ENCODE measurements around the gene MLYCD.
A peak's percentile ranks its signal among the peaks of the same experiment; 100 is the strongest.

MLYCD gene

DNA sequence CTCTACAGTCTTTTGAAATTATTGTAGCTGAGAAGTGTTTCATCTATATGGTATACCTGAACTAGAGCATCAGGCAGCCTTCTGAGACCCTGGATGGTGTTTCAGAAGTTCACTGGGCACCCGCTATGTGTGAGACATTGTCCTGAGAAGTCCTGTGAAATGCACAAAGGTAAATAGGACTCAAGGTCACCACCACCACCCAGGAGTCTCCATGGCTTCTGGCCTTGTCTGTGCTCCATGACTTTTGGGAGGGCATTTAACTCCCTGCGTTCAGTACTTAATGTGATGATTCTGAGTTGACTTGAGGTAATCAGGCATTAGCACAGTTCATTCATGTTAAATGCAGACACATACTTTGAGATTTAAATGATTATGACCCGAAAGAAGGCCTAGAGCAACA lies 1.1 kb downstream of the MLYCD start:
- no peak for DNase-seq (ENCODE audit: low spot score)

DNA sequence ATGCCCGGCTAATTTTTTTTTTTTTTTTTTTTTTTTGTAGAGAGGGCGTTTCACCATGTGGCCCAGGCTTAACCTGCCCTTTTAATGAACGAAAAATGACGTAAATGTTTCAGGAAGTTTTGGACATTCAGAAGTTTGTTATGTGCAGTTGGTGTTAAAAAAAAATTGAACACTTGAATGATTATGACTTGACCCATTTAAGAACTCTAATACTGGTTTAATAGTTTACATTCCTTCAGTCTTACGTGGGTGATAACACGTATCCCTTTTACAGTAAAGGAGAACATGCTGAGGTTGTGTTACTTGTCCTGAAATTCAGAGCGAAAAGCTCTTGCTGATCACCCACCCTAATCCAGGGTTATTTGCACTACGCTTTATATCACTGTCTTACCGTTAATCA lies 1.7 kb downstream of the MLYCD start:
- DNase-seq (ENCODE audit: low spot score): no peak

DNA sequence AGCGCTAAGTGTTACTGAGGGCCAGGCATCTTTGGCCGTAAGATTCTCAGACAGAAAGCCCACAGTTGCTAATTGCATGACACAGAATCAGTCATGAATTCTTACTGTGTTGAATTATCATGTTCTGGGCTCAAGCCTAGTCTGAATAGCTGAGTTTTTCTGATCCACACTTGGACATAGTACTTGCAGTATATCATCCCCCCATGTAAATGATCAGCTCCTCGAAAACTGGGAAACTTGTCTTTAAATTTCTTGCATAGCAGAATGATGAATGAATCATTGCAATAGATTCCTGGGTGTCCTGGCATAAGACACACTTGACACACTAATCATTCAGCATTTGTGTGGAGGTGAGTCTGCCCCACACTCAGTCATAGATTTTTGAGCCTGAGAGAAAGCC lies 2.2 kb downstream of the MLYCD start:
- no peak for DNase-seq (ENCODE audit: low spot score)

DNA sequence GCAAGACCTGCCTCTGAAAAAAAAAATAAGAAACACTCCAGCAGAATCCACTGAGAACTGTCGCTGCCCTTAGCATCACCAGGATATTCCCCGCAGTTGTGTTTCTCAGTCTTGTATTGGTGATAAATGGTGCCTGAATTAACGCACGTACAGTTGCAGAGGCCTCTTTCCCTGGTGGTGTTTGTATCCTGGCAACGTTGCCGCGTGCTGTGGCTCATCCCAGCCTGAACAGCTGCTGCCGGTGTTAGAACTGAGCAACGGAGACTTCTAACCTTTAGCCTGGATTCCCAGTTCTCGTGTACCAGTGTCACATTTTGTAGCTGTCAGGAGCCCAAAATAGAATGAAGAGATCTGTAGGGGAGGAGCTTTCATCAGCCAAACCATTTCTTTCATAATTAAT lies 4.8 kb downstream of the MLYCD start:
- DNase-seq (ENCODE audit: low spot score): no peak

DNA sequence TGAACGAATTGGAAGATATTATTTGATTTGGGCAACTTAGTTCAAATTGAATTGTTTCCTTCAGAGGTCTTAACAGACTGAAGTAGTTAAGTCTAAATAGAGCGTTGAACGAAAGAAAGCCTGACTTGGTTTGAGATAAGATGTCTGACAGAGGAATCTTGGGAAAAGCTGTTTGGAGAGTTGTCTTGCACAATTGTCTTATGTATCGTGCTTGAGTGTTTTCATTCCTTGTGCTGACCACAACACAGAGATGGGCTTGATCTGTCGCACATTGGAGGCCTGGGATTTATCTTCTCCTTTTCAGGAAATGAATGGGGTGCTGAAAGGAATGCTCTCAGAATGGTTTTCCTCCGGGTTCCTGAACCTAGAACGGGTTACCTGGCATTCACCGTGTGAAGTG lies 7.8 kb downstream of the MLYCD start:
- DNase-seq (ENCODE audit: low spot score): no peak

DNA sequence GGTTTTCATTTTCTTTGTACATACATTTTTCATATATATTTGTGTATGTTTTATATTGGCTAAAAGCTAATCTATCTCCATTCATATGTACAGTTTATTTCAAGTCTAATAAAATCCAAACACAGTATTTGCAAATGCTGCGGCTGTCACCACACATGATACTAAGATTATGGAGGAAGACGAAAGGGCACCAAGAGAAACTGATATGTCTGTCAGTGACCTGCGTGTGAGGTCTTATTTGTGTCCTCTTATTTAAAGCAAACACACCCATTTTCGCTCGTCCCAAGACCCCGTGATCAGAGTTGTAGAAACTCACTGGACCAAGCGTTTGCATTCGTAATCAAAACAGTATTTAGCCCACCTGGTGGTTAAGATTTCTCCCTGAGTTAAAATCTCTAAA lies 8.2 kb downstream of the MLYCD start:
- DNase-seq (ENCODE audit: low spot score): no peak

DNA sequence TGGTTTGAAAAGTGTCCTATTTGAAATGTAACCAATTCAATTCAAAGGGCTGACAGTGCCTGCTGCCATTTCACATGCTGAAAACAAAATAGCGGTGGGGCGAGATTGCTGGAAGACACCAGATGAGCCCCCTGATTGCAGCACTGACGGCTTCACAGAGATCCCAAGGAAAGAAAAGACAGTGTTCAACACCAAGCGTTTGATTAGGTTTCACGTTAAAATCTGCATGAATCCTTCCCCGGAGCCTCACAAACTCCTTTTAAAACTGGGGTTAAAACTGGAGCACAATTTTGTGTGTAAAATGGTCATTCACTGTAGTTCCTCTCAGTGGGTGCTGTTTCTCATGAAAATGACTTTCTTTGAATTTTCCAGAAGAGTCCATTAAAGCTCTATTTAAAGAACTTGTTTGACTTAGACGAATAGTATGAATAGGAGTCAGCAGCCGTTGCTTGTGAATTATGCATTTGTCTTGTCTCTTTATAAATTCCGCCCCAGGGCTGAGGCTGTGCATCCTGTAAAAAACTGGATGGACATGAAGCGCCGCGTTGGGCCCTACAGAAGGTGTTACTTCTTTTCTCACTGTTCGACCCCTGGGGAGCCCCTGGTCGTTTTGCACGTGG lies 8.8 kb downstream of the MLYCD start:
- DNase-seq (ENCODE audit: low spot score): no peak

DNA sequence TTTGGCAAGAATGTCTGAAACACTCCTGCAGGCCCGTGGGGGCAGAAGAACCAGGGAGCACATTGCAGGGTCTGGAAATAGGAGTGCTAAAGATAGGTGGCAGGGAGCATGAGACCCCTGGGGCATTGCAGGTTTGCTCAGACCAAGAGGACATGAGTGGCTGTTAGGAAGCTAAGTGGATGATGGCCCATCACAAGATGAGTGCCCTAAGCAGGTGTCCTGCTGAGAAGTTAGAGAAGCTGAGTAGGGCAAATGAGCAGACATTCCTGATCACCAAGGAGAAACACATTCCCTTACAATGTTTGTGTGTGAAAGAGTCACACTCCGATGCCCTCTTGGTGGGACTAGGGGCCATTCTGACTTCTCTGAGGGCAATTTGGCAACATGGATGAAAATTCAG lies 9.9 kb downstream of the MLYCD start:
- DNase-seq (ENCODE audit: low spot score): no peak

DNA sequence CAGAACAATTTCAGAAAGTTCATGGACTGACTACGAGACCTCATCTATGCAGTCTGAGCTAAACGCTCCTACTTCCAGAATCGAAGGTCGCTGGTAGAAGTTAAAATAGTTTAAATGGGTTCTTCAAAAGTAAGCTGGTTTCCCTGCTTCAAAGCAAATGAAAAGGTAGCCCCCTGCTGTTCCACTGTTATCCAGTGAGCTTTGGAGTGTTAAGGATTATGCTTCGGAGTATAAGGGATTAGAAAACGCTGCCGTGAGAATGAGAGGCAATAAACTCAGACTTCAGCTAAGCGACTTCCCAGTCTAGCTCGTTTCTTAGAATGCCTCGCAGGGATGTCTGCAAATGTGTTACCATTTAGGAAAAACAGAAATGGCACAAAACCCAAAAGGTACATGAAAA lies 12.4 kb downstream of the MLYCD start:
- no peak for DNase-seq (ENCODE audit: low spot score)

DNA sequence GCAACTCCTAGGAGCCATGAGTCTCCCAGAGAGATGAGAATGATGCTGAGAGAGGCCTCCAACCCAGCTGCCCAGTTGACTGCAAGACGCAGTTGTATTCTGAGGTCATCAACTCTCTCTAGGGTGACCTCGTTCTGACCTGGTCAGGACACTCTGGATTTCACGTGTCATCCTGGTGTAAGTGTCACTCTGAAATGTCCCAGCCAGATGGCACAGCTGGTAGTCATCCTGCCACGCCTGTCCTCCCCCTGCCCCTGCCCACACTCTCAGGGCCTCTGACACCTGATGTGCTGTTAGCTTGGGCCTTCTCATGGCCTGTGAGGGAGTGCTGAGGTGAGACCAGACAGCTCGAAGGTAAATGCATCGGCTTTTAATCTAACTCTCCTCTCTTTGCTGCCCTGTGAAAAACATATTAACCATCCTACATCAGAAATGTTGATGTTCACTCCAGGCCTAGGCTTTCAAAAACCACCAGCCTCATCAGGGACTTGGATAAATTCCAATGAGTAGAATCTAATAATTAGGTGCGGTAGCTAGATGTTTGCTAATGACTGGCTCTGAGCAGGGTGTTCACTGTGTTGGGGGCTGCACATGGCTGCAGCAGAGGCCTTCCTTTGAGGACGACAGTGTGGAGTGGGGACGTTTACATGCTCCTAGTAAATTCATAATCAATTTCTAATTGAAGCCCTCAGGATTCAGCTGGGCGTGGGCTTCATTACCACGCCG lies 13.8 kb downstream of the MLYCD start:
- no peak for DNase-seq (ENCODE audit: low spot score)

DNA sequence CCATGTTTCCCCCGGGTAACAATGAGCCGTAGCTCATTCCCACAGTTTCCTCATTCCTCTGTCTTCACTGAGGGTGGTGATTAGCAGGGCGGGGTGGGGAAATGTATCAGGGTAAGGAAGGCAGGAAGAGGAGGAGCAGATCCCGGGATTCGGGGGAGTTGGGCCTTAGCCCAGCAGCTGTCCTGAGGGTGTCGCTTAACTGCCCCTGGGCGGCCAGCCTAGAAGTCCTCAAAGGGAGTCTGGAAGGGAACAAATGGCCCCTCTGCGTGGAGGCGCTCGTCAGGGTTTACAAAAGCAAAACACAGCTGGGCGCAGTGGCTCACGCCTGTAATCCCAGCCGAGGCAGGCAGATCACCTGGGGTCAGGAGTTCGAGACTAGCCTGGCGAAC lies 14.3 kb downstream of the MLYCD start:
- no peak for DNase-seq (ENCODE audit: low spot score)

DNA sequence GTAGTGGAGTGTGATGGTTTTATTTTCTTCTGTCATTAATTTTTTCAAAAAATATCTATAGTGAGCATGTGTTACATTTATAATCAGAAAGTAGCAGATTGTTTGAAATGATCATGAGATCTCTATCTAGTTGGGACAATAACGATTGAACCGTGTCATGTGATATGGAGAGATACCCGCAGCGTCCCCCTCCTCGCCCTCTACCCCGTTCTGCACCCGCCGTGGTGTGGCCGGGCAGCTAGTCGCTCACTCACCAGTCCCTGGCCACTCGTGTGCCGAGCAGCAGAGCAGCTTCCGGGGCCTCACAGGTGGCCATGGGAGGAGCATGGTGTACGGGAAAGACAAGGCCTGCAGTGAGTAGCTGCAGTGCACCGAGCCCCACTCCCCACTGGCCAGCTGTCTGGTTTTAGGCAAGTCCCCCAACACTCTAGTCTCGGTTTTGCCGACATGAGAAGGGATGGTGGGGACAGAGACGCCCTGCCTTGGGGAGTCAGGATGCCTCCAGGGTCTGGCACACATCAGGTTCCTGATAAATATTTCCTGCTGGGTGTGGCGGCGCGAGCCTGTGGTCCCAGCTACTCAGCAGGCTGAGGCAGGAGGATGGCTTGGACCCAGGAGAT lies 15.3 kb downstream of the MLYCD start:
- no peak for DNase-seq (ENCODE audit: low spot score)

DNA sequence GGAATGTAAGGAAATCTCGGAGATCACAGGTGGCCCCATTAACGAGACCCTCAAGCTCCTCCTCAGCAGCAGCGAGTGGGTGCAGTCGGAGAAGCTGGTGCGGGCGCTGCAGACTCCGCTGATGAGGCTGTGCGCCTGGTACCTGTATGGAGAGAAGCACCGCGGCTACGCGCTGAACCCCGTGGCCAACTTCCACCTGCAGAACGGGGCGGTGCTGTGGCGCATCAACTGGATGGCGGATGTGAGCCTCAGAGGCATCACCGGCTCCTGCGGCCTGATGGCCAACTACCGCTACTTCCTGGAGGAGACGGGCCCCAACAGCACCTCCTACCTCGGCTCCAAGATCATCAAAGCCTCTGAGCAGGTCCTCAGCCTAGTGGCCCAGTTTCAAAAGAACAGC lies 16.2 kb downstream of the MLYCD start:
- DNase-seq (ENCODE audit: low spot score): no peak

DNA sequence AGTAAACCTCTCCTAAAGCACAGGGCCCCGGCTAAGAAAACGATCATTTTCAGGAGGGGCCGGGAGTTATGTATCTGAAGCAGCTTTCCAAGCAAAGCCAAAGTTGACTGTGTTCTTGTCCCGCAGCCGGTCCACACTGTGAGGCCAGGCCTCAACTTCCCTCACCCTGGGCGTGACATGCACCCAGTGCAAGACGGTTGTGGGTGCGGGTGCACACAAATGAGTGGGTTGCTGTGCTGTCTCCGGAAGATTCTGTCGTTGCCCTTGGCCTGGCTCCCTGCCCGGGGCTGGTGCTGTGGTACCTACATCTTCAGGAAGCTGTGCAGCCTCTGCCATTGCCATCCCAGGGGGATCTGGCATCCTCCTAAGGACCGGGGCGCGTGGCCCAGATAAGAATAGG lies 16.6 kb downstream of the MLYCD start:
- no peak for DNase-seq (ENCODE audit: low spot score)

DNA sequence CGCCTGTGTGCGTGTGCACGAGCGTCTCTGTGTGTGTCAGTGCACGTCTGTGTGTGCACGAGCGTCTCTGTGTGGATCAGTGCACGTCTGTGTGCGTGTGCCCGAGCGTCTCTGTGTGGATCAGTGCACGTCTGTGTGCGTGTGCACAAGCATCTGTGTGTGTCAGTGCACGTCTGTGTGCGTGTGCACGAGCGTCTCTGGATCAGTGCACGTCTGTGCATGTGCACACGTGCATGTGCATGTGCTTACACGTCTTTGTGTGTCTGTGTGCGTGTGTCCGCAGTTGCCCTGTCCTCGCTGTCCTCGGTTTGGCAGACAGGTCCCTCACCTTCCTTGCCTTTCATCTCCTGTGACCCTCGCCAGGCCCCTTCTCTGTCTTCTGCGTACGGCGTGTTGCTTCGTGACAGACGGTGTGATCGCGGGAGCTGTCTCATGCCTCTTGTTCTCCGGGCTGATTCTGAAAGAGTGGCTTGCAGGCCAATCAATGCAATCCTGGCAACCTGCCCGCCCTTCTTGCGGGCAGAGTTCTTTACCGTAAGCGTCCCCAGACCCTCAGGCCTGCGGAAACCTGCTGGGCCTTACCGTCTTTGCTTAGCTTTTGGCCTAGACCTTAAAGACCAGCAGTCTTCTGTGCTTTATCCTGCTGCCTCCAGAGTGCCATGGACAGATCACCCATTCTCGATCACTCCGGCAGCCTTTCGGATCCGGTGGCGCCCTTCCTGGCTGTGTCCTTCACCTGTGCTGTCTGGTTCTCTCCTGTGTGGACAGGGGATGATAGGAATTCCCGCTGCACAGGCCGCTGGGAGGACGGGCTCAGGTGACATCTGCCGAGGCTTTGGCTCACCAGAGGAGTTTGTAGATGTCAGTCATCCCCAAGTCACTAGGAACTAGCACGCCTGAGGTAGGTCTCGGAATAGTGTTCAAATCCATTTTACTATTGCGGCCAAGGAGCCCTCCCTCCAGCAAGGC lies 18.5 kb downstream of the MLYCD start:
- DNase-seq (ENCODE audit: low spot score): no peak

DNA sequence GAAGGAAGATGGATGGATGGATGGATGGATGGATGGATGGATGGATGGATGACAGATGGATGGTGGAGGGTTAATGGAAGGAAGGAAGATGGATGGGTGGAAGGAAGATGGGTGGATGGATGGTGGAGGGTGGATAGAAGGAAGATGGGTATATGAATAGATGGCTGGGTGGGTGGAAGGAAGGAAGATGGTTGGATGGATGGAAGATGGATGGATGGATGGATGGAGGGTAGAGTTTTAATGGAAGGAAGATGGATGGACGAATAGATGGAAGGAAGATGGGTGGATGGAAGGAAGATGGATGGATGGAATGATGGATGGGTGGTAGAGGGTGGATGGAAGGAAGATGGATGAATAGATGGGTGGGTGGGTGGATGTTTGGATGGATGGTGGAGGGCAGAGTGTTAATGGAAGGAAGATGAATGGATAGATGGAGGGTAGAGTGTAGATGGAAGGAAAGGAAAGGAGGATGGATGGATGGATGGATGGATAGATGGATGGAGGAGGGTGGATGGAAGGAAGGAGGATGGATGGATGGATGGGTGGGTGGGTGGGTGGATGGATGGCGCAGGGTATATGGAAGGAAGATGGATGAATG lies 22.1 kb downstream of the MLYCD start:
- DNase-seq (ENCODE audit: low spot score): no peak

DNA sequence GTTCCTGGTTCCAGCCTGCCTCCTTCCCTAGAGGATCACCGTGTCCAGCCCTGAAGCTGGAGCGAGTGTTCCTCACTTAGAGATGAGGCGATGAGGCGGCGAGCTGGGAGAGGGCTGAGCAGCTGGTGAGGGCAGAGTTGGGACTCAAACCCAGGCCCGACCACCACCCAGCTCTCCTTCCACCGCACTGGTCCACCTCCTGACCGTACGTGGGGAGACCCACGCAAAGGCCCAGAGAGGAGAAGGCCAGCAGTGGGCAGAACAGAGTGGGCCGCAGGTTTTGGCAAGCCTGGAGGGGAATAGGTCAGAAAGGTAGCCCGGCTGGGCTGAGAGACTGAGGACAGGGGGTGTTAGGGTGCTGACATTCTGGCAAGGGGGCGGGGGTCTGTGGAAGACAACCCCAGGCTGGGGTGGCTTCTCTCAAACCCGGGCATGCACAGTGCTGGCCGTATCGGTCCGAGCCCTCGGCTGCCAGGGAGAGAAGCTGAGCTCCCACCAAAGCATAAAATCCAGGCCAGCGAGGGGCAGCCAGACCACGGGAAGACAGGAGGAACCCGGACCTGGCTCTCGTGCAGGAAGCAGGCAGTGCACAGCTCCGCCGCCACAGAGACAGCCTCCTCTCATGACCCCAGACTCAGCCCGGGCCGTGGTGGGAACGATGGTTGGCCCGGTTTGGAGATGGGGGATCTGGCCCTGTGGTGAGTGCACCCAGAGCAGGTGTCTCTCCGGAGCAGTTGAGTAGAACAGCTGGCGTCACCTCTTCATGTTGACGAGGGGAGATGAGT lies 24.9 kb downstream of the MLYCD start:
- DNase-seq (ENCODE audit: low spot score): no peak

DNA sequence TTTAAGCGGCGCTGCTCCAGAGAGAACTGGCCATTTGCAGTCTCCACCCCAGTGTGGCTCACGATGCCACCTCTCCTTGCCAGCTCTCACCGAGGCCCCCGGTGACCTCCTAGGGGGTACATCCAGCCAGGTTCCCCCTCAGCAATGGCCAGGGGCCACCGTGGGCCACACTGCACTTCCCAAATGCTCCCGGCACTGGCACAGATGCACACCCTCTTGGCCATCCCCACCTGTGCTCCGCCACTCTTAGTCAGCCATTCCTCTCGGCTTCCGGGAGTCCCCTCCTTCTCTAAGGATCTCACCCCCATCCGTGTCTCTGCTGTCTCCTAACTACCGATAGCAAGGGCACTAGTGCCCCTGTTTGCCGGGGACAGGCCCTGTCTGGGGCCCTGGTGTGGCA lies 25.8 kb downstream of the MLYCD start:
- DNase-seq (ENCODE audit: low spot score): no peak

DNA sequence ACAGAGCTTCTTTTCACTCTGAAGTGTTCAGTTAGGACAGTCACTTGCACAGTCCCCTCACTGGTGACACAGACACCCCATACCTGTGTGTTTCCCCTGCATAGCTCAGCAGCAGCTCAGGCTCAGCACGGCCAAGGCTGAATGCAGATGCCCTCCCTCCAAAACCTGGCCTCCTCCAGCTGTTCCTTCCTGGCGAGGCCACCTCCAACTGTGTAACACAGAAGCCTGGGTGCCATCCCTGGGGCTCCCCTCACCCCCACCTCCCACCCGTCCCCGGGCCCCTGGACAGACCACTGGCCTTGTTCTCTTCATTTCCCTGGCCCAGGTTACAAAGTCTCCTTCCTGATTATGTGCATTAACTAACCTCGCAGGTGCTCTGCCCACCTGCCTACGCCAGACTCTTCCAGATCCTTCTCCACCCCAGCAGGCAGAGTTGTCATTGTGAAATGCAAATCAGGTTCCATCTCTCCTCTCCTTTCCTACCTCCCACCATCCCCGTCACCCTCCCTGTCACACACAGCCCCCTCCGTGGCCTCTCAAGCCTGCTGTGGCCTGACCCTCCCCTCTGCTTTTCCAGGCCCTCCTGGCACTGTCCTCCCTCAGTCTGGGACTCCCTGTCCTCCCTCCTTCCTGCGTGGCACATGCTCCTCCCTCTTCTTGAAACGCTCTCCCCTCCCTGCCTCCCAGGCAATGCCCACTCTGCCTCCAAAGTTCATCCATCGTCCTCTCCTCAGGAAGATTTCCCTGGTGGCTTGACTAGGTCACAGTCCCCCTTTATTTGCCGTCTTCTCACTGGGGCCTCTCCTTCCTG lies 26.4 kb downstream of the MLYCD start:
- DNase-seq (ENCODE audit: low spot score): peak; percentile 49

DNA sequence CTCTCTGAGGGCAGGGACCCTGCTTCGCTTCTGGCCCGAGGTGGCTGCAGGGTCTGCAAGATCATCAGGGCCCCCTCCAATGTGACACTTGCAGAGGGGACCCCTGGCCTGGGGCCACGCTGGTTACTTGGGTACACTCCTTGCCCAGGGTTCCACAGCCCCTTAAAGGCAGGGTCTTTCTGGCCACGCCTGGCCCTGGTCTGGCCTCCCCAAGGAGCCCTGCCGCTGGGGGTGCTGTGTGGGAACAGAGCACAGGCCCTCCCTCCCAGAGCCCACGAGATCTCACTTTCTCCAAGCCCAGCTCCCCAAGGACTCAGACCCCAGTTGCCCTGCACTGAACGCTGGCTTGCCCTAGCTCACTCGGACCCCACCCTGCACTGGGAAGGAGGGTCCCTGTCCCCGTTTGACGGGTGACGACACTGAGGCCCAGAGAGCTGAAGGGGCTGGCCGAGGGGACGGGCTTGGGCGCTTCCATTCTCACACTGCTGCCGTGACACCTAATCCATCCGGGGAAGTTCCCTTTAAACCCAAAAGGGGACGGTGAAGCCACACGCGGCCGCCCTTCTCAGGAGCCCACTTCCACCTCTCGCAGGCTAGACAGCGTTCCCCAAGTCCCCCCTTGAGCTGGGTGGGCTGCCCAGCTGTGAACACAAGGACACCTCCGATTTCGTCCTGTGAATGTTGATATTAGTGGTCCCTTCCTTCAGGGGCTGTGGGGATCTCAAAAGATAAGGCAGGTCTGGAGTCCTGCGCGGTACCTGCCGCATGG lies 27.2 kb downstream of the MLYCD start:
- DNase-seq (ENCODE audit: low spot score): no peak

Measured in putamen (tissue), 1 donor.